ENCODE data around the gene ZNF564.
"Not testable (repeated sequence)": the region's sequence is repeated elsewhere in the genome, so short reads cannot be mapped to it uniquely, and the experiment has no call there.

Gene ZNF564

DNA sequence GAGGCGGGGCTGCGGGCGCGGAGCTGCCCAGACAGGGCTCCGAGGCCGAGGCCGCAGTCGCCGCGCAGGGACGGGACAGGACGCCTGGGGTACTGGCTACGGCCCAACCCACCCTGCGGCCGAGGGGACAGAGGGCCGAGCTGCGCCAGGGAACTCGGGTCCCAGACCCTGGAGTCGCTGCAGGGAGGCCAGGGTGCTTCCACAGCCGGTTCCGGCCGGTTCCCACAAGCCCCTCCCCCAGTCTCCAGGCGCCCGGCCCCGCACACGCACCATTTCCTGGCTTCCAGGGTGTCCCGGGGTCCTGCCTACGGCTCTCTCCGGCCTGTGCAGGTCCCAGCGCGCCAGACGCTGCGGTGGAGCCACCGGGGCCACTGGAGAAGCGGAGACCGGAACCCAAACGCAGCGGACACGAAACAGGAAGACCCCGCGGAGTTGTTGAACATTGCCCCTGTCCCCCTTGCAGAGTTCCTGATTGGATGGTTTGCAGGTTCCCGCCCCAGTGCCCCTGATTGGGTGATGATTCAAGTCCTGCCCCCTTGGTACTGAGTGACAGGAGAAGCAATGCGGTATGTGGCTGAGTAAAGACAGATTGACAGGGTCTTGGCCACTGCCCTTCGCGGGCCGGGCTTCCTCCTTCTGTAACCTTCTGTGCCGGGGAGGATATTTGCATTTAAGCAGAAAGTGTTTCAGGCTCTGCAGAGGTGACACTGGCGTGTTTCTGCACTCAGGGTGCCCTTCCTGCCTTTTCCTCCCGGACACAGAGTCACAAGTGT lies at the start of gene ZNF564:
Gene ZNF564 (minus strand): TSS at position 423 of the 773 bp plus-strand sequence. CDS start 150 bp downstream, at position 273.
- H3K27ac Mint-ChIP-seq: peak within 1 kb of the TSS; percentile 96
- no peaks in the 10 kb centered on the region for H3K9me3 Mint-ChIP-seq
- peak within 1 kb of the TSS; percentile 97 to 98 for H3K4me3 Mint-ChIP-seq
- DNase-seq (peak; percentile 89 to 95), ATAC-seq (peak; percentile 99)
- H3K27me3 Mint-ChIP-seq: peaks cover 10% of the 10 kb centered on the region
- peaks cover 56% of the 10 kb centered on the region for H3K4me1 Mint-ChIP-seq

DNA sequence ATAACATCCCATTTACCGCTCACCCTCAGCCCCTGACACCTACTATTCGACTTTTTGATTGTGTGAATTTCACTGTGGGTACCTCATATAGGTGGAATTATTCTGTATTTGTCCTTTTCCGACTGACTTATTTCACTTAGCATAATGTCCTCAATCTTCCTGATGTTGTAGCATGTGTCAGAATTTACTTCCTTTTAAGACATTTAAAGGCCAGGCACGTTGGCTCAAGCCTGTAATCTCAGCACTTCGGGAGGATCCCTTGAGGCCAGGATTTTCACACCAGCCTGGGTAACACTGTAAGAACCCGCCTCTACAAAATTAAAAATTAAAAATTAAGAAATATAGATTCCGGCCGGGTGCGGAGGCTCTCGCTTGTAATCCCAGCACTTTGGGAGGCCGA lies 46.3 kb upstream of the ZNF564 start:
- no peak overlapping the region for H3K4me3 Mint-ChIP-seq
- no peak overlapping the region for H3K27ac Mint-ChIP-seq
- no peak for ATAC-seq

DNA sequence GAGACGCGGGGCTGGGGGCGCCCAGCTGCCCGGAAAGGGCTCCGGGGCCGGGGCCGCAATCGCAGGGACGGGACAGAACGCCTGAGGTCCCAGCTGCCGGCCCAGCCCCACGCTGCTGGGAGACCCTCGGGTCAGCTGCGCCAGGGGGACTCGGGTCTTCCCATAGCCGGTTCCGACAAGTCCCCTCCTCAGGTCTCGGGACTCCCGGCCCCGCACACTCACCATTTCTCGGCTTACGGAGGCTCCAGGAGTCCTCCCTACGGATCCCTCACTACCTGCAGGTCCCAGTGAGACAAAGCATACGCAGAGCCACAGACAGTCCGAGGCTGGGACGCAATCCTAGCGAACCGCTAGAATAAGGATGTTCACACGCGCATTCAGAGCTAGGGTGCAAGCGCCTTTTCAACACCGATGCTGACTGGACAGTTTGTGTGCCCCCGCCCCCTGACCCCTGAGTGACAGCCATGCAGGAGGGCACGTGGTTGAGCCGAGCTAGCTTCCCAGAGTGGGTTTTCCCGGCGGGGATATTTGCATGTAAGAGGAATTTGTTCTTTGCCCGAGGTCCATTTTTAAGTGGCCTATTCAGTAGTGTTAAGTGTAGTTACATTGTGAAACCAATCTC lies 45.8 kb upstream of the ZNF564 start:
- Mint-ChIP-seq H3K9me3 (no peaks in the 10 kb centered on the region), H3K4me1 (no peaks in the 10 kb centered on the region), H3K27ac (no peak overlapping the region), H3K27me3 (no peaks in the 10 kb centered on the region), H3K4me3 (no peak overlapping the region)
- ATAC-seq (no peak), DNase-seq (peak in 1 of 2 donors; percentile 5)

More for the DNA sequence above, 46.3 kb upstream of the ZNF564 start:
- Mint-ChIP-seq H3K9me3 (no peaks in the 10 kb centered on the region), H3K27me3 (no peaks in the 10 kb centered on the region), H3K4me1 (no peaks in the 10 kb centered on the region)
- DNase-seq: peak in 1 of 2 donors; percentile 4

DNA sequence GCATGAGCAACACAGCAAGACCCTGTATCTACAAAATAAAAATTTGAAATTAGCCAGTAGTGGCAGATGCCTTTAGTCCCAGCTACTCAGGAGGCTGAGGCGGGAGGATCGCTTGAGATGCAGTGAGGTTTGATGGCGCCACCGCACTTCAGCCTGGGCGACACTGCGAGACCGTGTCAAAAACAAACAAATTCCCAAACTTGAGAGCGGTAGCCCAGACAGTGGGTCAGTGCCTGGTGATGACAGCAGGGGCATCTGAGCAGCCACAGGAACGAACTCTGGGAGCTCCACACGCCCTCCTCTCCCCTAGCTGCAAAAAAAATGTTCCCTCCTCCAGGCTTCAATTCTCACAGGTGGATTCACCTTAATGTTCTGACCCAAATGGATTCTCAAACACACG lies 45.2 kb upstream of the ZNF564 start:
- DNase-seq (no peak), ATAC-seq (no peak)
- no peaks in the 10 kb centered on the region for H3K9me3 Mint-ChIP-seq
- no peak overlapping the region for H3K27ac Mint-ChIP-seq
- H3K4me1 Mint-ChIP-seq: no peaks in the 10 kb centered on the region
- H3K4me3 Mint-ChIP-seq: no peak overlapping the region
- H3K27me3 Mint-ChIP-seq: no peaks in the 10 kb centered on the region

DNA sequence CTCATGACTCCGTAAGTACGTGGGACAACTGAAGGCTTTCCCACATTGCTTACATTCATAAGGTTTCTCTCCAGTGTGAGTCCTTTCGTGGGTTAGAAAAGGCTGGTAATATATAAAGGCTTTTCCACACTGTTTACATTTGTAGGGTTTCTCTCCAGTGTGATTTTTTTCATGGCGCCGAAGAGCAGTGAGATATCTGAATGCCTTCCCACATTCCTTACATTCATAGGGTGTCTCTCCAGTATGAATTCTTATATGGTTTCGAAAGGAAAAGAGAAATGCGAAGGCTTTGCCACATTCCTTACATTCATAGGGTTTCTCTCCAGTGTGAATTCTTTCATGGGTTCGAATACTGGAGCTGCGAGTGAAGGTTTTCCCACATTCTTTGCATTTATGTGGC lies 29.8 kb upstream of the ZNF564 start:
- Mint-ChIP-seq H3K9me3 (peaks cover 22 to 29% of the 10 kb centered on the region in 2 donors), H3K4me3 (no peak overlapping the region), H3K27me3 (no peaks in the 10 kb centered on the region), H3K27ac (no peak overlapping the region), H3K4me1 (no peaks in the 10 kb centered on the region)
- no peak for DNase-seq
- ATAC-seq: no peak

DNA sequence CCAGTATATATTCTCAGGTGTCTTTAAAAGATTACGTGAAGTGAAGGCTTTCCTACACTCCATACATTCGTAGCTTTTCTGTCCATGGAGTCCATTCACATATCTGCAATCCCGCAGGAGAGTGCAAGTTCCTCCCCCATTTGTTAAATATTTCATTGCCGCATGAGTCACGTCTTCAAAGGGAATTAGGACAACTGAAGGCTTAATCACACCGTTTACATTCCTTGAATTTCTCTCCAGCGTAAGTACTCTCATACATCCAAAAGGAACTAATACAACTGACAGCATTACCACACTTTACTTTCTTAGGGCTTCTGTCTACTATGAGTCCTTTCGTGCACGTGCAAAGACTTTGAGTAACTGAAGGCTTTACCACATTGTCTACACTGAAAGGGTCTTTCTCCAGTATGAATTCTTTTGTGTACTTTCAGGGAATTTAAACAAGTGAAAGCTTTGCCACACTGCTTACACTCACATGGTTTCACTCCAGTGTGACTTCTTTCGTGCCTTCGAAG lies 29.0 kb upstream of the ZNF564 start:
- H3K4me3 Mint-ChIP-seq: no peak overlapping the region
- DNase-seq (no peak), ATAC-seq (no peak)
- no peaks in the 10 kb centered on the region for H3K27me3 Mint-ChIP-seq
- no peak overlapping the region for H3K27ac Mint-ChIP-seq
- H3K4me1 Mint-ChIP-seq: peaks cover under 1% of the 10 kb centered on the region
- peaks cover 22 to 29% of the 10 kb centered on the region in 2 donors for H3K9me3 Mint-ChIP-seq

DNA sequence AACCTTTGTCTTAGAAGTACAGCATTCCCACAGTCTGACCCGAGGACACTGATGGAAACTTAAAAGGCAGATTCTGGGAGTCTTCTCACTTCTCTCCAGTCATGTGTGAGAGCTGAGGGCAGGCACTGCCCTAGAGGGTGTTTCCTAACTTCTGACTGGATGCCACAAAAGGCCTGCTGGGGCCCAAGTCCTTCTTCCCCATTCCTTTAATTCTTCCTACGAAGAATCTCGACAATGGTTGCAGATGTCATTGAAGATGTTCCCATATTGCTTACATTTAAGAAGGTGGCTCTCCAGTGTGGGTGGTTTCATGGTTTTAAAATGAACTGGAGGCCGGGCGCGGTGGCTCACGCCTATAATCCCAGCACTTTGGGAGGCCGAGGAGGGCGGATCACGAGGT lies 27.4 kb upstream of the ZNF564 start:
- ATAC-seq: no peak
- Mint-ChIP-seq H3K27ac (no peak overlapping the region), H3K4me1 (peaks cover 15% of the 10 kb centered on the region), H3K4me3 (no peak overlapping the region), H3K9me3 (peaks cover 20 to 26% of the 10 kb centered on the region in 2 donors), H3K27me3 (no peaks in the 10 kb centered on the region)
- DNase-seq: no peak

DNA sequence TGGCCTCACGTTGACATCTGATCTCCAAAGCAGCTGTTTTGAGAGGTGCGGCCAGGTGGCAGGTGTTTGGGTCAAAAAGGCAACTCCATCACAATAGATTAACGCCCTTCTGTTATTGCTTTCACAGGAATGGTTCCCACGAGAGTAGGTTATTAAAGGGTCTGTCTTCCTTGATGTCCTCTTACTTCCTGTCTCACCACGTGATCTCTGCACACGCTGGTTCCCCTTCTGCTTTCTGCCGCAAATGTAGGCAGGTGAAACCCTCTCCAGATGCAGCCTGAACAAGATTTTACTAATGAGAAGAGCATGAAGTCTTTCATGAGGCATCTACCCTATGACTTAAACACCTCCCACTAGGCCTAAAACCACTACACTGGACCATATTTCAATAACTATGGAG lies 22.8 kb upstream of the ZNF564 start:
- H3K4me3 Mint-ChIP-seq: peak overlapping the region in 1 of 2 donors; percentile 5
- peaks cover 15% of the 10 kb centered on the region for H3K4me1 Mint-ChIP-seq
- H3K27ac Mint-ChIP-seq: peak overlapping the region in 1 of 2 donors; percentile 86
- peak; percentile 46 for ATAC-seq
- H3K9me3 Mint-ChIP-seq: peaks cover 0 to 7% of the 10 kb centered on the region in 2 donors
- no peak for DNase-seq
- H3K27me3 Mint-ChIP-seq: no peaks in the 10 kb centered on the region

DNA sequence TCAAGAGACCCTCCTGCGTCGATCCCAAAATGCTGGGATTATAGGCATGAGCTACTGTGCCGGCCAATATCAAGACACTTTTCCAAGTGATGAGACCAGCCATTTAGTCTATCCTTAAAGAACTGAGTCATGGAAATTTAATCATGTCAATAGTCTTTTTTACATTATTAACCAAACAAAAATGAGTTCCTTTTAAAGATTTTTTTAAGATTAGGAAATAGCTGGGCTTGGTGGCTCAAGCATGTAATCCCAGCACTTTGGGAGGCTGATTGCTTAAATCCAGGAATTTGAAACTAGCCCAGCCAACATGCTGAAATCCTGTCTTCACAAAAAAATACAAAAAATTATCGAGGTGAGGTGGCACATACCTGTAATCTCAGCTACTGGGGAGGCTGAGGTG lies 16.7 kb upstream of the ZNF564 start:
- DNase-seq: no peak
- Mint-ChIP-seq H3K27ac (no peak overlapping the region), H3K27me3 (no peaks in the 10 kb centered on the region), H3K4me1 (peaks cover 7% of the 10 kb centered on the region), H3K4me3 (no peak overlapping the region), H3K9me3 (no peaks in the 10 kb centered on the region)
- ATAC-seq: no peak

DNA sequence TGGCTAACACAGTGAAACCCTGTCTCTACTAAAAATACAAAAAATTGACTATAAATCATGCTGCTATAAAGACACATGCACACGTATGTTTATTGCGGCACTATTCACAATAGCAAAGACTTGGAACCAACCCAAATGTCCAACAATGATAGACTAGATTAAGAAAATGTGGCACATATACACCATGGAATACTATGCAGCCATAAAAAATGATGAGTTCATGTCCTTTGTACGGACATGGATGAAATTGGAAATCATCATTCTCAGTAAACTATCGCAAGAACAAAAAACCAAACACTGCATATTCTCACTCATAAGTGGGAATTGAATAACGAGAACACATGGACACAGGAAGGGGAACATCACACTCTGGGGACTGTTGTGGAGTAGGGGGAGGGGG lies 15.1 kb upstream of the ZNF564 start:
- not testable (repeated sequence) for ATAC-seq, H3K4me3 Mint-ChIP-seq, H3K4me1 Mint-ChIP-seq, DNase-seq, H3K9me3 Mint-ChIP-seq, H3K27me3 Mint-ChIP-seq, H3K27ac Mint-ChIP-seq

DNA sequence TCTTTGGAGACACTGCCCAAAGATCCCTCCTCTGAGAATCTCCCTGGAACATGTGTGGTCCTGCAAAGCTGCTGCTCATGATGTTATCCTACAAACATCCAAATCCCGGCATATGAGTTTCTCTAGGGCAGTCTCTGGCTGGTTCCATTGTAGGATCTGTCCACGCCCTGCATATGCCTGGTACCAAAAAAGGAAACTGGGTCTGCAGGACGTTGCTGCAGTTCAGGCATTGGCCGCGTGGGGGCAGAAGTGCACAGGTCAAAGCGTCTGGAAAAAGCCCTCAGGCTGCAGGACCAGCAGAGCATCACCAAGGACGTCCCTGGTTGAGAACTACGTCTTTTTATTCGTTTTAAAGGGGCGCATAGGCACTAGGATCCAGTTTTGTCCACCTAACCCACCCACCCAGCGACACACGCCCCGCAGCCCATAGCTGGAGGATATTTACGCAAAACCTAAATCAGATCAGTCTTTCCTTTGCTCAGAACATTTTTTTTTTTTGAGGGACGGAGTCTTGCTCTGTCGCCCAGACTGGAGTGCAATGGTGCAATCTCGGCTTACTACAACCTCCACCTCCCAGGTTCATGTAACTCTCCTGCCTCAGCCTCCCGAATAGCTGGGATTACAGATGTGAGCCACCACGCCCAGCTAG lies 12.9 kb upstream of the ZNF564 start:
- Mint-ChIP-seq H3K27me3 (no peaks in the 10 kb centered on the region), H3K9me3 (no peaks in the 10 kb centered on the region), H3K27ac (no peak overlapping the region), H3K4me1 (peaks cover 7% of the 10 kb centered on the region), H3K4me3 (peak overlapping the region in 1 of 2 donors; percentile 37)
- DNase-seq (peak; percentile 90), ATAC-seq (peak; percentile 90)

DNA sequence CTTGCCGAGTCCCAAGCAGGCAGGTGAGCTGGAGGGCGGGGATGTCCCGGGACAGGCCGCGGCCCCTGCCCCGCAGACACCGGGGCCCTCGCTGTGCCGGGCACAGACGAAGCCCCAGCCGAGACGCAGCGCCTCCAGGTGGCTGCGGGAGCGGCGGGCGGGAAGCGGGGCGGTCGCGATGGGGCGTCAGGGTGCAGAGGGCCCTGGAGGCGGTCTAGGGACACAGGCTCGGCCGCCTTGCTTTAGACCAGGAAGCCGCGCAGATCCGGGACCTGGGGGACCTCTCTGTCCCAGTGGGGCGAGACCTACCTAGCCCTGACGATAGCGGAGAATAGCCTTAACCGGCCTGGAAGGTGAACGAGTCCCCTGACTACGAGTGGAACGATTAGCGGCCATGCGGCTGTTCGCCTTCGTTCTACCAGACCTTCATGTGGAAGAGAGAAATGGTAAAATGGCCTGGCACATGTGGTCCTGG lies 4.2 kb upstream of the ZNF564 start:
- peak overlapping the region in 1 of 2 donors; percentile 15 for H3K4me3 Mint-ChIP-seq
- H3K27ac Mint-ChIP-seq: no peak overlapping the region

DNA sequence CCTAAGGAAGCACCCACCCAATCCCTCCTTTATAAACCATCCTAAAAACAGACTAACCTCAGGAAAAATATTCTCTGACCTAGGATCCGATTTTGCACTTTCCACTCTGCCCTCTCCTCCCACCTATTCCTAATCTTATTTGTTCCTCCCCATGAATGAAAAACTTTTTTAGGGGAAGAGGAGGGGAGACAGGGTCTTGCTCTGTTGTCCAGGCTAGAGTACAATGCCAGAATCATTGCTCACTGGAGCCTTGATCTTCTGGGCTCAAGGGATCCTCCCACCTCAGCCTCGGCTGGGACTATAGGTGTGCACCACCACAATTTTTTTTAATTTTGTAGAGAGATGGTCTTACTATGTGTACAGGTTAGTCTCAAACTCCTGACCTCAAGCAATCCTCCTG lies 4.4 kb downstream of the ZNF564 start:
- no peak for DNase-seq
- no peak overlapping the region for H3K27ac Mint-ChIP-seq
- ATAC-seq: no peak
- no peak overlapping the region for H3K4me3 Mint-ChIP-seq
- H3K27me3 Mint-ChIP-seq: no peaks in the 10 kb centered on the region
- peaks cover 68% of the 10 kb centered on the region for H3K4me1 Mint-ChIP-seq
- H3K9me3 Mint-ChIP-seq: peaks cover 5 to 10% of the 10 kb centered on the region in 2 donors

More for the DNA sequence above, 4.2 kb upstream of the ZNF564 start:
- Mint-ChIP-seq H3K4me1 (peaks cover 21% of the 10 kb centered on the region), H3K9me3 (no peaks in the 10 kb centered on the region), H3K27me3 (peaks cover 10% of the 10 kb centered on the region)
- no peak for DNase-seq
- ATAC-seq: no peak

DNA sequence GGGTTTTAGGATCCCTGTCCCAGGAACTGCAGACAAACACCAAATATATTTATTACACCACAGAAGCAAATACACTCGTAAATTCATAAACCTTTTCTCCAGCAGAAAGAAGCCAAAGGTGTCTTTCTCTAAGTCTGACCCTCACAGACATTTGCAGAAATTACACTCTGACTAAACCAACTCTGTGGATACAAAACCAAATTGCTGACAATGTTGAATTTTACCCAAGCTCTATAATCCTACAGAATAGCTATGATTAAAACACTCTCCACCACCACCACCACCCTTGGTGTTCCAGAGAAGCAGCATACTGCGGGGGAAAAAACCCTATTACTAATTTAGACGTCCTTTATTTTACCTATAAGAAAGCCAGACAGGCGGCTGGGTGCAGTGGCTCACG lies 5.2 kb downstream of the ZNF564 start:
- DNase-seq: no peak
- Mint-ChIP-seq H3K4me3 (no peak overlapping the region), H3K27me3 (no peaks in the 10 kb centered on the region), H3K27ac (no peak overlapping the region), H3K4me1 (peaks cover 61% of the 10 kb centered on the region), H3K9me3 (peaks cover 5 to 10% of the 10 kb centered on the region in 2 donors)
- ATAC-seq: no peak

DNA sequence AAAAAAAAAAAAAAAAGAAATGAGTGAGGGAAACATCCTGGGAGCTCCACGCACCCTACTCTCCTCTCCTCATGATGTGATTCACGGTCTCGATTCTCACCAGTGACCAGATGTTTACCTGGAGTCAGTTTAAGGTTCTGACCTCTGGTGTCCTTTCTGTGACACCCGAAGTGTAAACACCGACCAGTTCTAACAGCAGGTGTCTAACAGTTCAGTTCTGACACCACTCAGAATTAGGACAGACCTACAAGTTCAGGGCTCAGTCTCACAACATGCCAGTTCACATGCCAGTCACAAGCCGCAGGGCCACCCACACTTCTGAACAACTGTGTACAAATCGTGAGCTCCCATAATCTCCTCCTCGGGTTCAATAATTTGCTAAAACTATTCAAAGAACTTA lies 6.0 kb downstream of the ZNF564 start:
- Mint-ChIP-seq H3K4me3 (no peak overlapping the region), H3K27me3 (no peaks in the 10 kb centered on the region), H3K4me1 (peaks cover 61% of the 10 kb centered on the region), H3K9me3 (peaks cover 5 to 10% of the 10 kb centered on the region in 2 donors), H3K27ac (no peak overlapping the region)
- DNase-seq (no peak), ATAC-seq (no peak)
